Stomach (tissue), 9 donors: Measurements from ENCODE around the gene CYP27C1. TPM values are rescaled to one million over a fixed set of nuclear protein-coding genes. Genes with fewer than 3 reads are reported as not detected.

Experiments
- DNase-seq, 2 donors: peaks; one replicate each; pipeline versions ENCODE4 v3.0.0 to v3.0.0-alpha.2; 2013 to 2019
- H3K27ac ChIP-seq, 5 donors: fragments of 200-600 bp in 4 of 5; sonication (generic) in 4 of 5; one replicate each; pipeline ENCODE4 v1.5.1; 2013 to 2019; ENCODE audit warnings: mild to moderate bottlenecking in 1 of 5, moderate library complexity in 1 of 5
- H3K27me3 ChIP-seq, 3 donors: fragments of 200-600 bp; sonication (generic); one replicate each; pipeline ENCODE4 v1.5.1; 2017 to 2019; ENCODE audit warnings: mixed run types in 1 of 3
- H3K36me3 ChIP-seq, 4 donors: fragments of 200-600 bp; sonication (generic); 1 replicate in 3 of 4; 2 replicates in 1 of 4; pipeline ENCODE4 v1.5.1; 2016 to 2019
- H3K4me1 ChIP-seq, 4 donors: fragments of 200-600 bp; sonication (generic); one replicate each; pipeline ENCODE4 v1.5.1; 2016 to 2019
- H3K4me3 ChIP-seq, 4 donors: fragments of 200-600 bp; sonication (generic) in 3 of 4; one replicate each; pipeline ENCODE4 v1.5.1; 2016 to 2019; ENCODE audit warnings: mild to moderate bottlenecking in 1 of 4
- H3K9me3 ChIP-seq, 4 donors: fragments of 200-600 bp; sonication (generic); one replicate each; pipeline ENCODE4 v1.5.1; 2016 to 2019
- EP300 ChIP-seq: sonication (generic); formaldehyde crosslinking; IDR thresholded peaks from one replicate; pipeline ENCODE4 v1.6.1; 2017; ENCODE audit warnings: antibody characterized with exemption
- POLR2A ChIP-seq, 4 donors: fragments of 450-650 bp; IDR thresholded peaks; one replicate each; pipeline ENCODE4 v1.6.1; 2016; ENCODE audit warnings: antibody characterized with exemption in 4 of 4, control low read depth in 2 of 4, mild to moderate bottlenecking in 1 of 4, moderate library complexity in 1 of 4
- POLR2AphosphoS5 ChIP-seq, 3 donors: sonication (generic); formaldehyde crosslinking; IDR thresholded peaks; one replicate each; pipeline ENCODE4 v1.6.1; 2016; ENCODE audit warnings: antibody characterized with exemption in 3 of 3
- WGBS, 5 donors: extraction: QIAGEN DNeasy Blood & Tissue Kit in 3 of 5; methylation state at CpG; one replicate each; pipeline versions ENCODE4 v1.1.5 to v1.1.7; 2013 to 2018; 5-methylcytosine and 5-hydroxymethylcytosine counted together
- intact Hi-C: fragments of 100-400 bp; cut with DNase I; formaldehyde crosslinking; loops from one replicate; pipeline ENCODE4 v1.15.1; 2023; ENCODE audit warnings: low total_unique reads
- polyA plus RNA-seq, 3 donors: library from polyadenylated mRNA; stranded (reverse); fragments of 200-250 nt; gene quantifications; one replicate each; pipeline ENCODE4 v1.2.3, GENCODE V29; 2013
- total RNA-seq, 5 donors: library from RNA; depleted of rRNA; stranded (reverse); fragments of >200 nt; gene quantifications; one replicate each; pipeline versions ENCODE4 v1.1.0 to v1.2.3, GENCODE V29; 2014 to 2016
- TF ChIP-seq, protein P1 (sequence below), 7 experiments: fragments of 450-650 bp in 4 of 7; fragments of 200-600 bp in 3 of 7; sonication (generic) in 3 of 7; IDR thresholded peaks; one replicate each; pipeline ENCODE4 v1.5.1; 2016 to 2019; ENCODE audit warnings: antibody characterized with exemption in 7 of 7, control low read depth in 2 of 7, mild to moderate bottlenecking in 1 of 7
- donor health status: healthy with polysubstance abuse.
- donor health status: Bipolar disorder and iron deficiency.
- donor health status: healthy.

CYP27C1 gene
- total and polyA plus RNA-seq, 8 donors = 0.25 to 3.5 (median 0.40) TPM; not detected in 4

DNA sequence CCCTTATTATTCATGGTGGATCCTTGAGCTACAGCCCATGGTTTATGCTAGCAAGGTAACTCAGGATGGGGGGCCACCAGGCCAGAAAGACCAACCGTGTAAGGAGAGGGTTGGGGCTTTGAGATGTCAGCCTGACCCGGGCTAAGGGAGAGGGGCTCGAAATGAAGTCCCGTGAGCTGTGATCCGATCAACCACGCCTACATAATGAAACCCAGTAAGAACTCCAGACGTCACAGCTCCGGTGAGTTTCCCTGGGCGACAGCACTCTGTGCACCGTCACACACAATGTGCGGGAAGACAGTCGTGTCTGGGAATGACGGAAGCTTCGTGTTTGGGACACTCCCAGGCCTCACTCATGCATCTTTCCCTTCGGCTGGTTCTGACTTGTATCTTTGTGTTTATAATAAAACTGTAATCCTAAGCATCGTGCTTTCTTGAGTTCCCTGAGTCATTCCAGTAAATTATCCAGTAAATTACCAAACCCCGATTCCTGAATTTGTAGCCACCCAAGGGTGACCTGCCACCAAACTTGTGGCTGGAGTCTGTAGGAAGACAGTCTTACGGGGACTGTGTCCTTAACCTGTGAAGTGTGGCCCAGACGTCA, 44.2 kb downstream of the CYP27C1 start:
- intact Hi-C loops = no loop called here
- Histone ChIP-seq H3K4me3 (peak overlapping the region in 1 of 4 donors; percentile 17), H3K27ac (peak overlapping the region; percentile 55 to 87 (median 73))

DNA sequence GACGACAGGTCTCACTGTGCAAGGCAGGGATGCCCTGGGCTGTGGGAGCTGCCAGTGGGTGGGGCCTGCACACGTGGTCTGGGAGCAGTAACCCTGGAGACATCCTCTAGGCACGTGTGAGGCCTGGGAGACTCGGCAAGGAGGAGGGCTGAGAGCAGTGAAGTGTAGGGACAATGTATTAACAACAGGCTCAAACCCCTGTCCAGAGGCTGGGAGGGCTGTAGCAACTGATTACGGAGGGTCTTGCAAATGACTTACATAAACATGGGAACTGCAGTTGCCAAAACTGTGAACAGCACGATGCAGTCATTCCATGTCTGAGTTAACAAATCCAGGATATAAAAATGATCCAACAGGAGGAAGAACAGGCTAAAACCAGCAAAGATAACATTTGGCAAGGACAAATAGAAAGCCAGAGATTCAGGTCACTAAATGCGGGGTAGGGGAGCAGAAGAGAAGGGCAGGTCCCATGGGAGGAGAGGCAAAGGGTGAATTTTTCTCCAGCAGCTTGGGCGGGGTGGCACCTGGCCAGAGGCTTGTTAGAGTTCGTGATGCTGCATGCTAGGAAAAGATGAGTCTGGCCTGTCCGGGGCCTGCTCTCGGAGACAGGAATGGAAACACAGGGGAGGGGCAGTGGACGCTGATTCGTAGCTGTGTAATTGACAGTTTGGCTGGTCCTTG, 44.9 kb downstream of the CYP27C1 start:
- Histone ChIP-seq H3K27ac (peak overlapping the region; percentile 55 to 87 (median 73)), H3K27me3 (no peaks in the 10 kb centered on the region), H3K9me3 (no peaks in the 10 kb centered on the region), H3K36me3 (no peaks in the 10 kb centered on the region), H3K4me3 (no peak overlapping the region), H3K4me1 (peaks cover 0 to 33% (median 18%) of the 10 kb centered on the region in 4 donors)
- DNase-seq = peak in 1 of 2 donors; percentile 88
- WGBS, 5 donors = 38 to 61% (median 50%) methylated on average over 13 of the region's 13 CpGs
- intact Hi-C loops = no loop called here
- TF ChIP-seq, protein P1, sequence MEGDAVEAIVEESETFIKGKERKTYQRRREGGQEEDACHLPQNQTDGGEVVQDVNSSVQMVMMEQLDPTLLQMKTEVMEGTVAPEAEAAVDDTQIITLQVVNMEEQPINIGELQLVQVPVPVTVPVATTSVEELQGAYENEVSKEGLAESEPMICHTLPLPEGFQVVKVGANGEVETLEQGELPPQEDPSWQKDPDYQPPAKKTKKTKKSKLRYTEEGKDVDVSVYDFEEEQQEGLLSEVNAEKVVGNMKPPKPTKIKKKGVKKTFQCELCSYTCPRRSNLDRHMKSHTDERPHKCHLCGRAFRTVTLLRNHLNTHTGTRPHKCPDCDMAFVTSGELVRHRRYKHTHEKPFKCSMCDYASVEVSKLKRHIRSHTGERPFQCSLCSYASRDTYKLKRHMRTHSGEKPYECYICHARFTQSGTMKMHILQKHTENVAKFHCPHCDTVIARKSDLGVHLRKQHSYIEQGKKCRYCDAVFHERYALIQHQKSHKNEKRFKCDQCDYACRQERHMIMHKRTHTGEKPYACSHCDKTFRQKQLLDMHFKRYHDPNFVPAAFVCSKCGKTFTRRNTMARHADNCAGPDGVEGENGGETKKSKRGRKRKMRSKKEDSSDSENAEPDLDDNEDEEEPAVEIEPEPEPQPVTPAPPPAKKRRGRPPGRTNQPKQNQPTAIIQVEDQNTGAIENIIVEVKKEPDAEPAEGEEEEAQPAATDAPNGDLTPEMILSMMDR (IDR thresholded peaks at IDR 0.05) = no peak
- TF ChIP-seq EP300 = no peak
- TF ChIP-seq POLR2A (IDR thresholded peaks at IDR 0.05) = no peak
- no peak for TF ChIP-seq POLR2AphosphoS5 (IDR thresholded peaks at IDR 0.05)

More for the DNA sequence above, 44.2 kb downstream of the CYP27C1 start:
- TF ChIP-seq, protein P1 (IDR thresholded peaks at IDR 0.05) = no peak
- peak in 1 of 3 donors; percentile 17 for TF ChIP-seq POLR2AphosphoS5 (IDR thresholded peaks at IDR 0.05)
- TF ChIP-seq POLR2A (IDR thresholded peaks at IDR 0.05) = no peak
- Histone ChIP-seq H3K36me3 (no peaks in the 10 kb centered on the region), H3K27me3 (no peaks in the 10 kb centered on the region), H3K9me3 (no peaks in the 10 kb centered on the region), H3K4me1 (peaks cover 0 to 33% (median 18%) of the 10 kb centered on the region in 4 donors)
- DNase-seq = peak; percentile 24 to 73
- whole genome bisulfite sequencing, 5 donors = 65 to 84% (median 75%) methylated on average over 14 to 19 of the region's 19 CpGs

DNA sequence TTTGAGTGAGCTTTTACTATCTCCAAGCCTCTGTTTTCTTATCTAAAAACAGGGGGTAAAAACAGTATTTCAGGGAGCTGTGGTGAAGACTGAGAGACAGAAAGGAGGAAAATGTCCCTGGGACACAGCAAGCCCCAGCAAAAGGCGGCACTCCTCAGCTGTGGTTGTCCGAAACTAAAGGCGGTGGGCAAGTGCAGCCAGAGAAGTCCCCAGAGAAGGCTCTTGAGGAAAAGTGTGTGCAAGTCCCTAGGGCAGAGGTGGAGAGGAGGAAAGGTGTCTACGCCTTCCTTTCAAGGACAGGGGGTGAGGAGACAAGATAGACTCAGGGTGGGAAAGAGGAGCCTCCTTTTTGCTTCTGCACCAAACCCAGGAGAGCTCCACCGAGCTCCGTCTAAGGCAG, 45.5 kb downstream of the CYP27C1 start:
- Histone ChIP-seq H3K9me3 (no peaks in the 10 kb centered on the region), H3K36me3 (no peaks in the 10 kb centered on the region), H3K4me3 (no peak overlapping the region), H3K27ac (peak overlapping the region in 4 of 5 donors; percentile 60 to 87 (median 74)), H3K4me1 (peaks cover 0 to 33% (median 18%) of the 10 kb centered on the region in 4 donors), H3K27me3 (no peaks in the 10 kb centered on the region)
- no peak for DNase-seq
- intact Hi-C loops = no loop called here
- TF ChIP-seq POLR2A (IDR thresholded peaks at IDR 0.05) (no peak), EP300 (no peak), POLR2AphosphoS5 (IDR thresholded peaks at IDR 0.05) (no peak)
- TF ChIP-seq, protein P1 (IDR thresholded peaks at IDR 0.05) = no peak
- WGBS, 5 donors = 74 to 83% (median 81%) methylated on average over 6 of the region's 6 CpGs

DNA sequence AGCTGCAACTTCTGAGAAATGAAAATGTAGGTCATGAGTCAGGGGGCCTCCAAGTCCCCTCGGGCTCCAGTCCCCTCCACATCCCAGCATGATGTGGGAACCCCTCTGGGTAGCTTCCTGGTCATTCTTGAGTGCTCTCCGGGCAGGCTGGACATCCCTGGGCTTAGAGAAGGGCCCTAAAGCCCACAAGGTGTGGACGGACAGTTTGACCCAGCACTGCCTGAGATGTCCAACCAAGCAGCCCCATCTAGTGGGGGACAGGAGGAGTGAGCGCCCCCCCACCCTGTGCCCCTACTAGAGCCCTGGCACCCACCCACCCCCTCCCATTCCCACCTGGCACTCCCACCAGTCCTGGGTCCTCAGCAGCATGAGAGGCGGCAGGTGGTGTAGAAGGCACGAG, 46.0 kb downstream of the CYP27C1 start:
- Histone ChIP-seq H3K4me3 (no peak overlapping the region), H3K36me3 (no peaks in the 10 kb centered on the region), H3K9me3 (no peaks in the 10 kb centered on the region), H3K27me3 (no peaks in the 10 kb centered on the region), H3K27ac (peak overlapping the region in 3 of 5 donors; percentile 60 to 87 (median 73)), H3K4me1 (peaks cover 0 to 33% (median 18%) of the 10 kb centered on the region in 4 donors)
- TF ChIP-seq EP300 (no peak), POLR2A (IDR thresholded peaks at IDR 0.05) (no peak), POLR2AphosphoS5 (IDR thresholded peaks at IDR 0.05) (no peak)
- TF ChIP-seq, protein P1 (IDR thresholded peaks at IDR 0.05) = peak in 3 of 7 experiments; percentile 8 to 14 (median 11)
- WGBS, 5 donors = 51 to 69% (median 63%) methylated on average over 4 to 6 of the region's 6 CpGs
- DNase-seq = peak in 1 of 2 donors; percentile 58
- intact Hi-C loops = no loop called here
